C4-2B (cell line): Measurements from ENCODE around the gene FCRLA.

Experiments
- H3K27ac ChIP-seq: fragments of 450-650 bp; 2 replicates; pipeline ENCODE4 v1.5.1; 2017
- ZFX ChIP-seq: fragments of 450-650 bp; IDR thresholded peaks from 2 replicates; pipeline ENCODE4 v1.6.1; 2017
- TF ChIP-seq, protein P1 (sequence below): fragments of 450-650 bp; conservative IDR thresholded peaks from 2 replicates; pipeline ENCODE4 v1.5.1; 2017; ENCODE audit warnings: mild to moderate bottlenecking

FCRLA gene

DNA sequence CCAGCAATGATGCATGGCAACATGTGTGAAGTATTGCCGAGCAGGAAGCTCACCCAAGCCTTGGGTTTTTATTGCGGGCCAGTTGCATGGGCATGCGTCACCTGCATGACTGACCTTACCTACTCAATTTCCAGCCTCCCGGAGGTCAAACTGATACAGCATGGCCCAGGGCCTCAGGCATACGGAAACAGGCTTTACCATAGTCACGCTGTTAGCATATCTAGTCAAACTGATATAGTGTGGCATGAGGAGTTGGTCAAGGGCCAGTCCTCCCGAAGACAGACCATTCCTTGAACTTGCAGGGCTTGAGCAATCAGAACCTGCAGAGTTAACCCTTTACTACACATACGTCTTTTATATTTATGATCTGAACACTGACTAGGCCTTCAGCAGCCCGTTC, 36.2 kb downstream of the FCRLA start:
- H3K27ac ChIP-seq, result no peak overlapping the region
- TF ChIP-seq, protein P1, sequence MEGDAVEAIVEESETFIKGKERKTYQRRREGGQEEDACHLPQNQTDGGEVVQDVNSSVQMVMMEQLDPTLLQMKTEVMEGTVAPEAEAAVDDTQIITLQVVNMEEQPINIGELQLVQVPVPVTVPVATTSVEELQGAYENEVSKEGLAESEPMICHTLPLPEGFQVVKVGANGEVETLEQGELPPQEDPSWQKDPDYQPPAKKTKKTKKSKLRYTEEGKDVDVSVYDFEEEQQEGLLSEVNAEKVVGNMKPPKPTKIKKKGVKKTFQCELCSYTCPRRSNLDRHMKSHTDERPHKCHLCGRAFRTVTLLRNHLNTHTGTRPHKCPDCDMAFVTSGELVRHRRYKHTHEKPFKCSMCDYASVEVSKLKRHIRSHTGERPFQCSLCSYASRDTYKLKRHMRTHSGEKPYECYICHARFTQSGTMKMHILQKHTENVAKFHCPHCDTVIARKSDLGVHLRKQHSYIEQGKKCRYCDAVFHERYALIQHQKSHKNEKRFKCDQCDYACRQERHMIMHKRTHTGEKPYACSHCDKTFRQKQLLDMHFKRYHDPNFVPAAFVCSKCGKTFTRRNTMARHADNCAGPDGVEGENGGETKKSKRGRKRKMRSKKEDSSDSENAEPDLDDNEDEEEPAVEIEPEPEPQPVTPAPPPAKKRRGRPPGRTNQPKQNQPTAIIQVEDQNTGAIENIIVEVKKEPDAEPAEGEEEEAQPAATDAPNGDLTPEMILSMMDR, result no peak
- TF ChIP-seq ZFX, result no peak

DNA sequence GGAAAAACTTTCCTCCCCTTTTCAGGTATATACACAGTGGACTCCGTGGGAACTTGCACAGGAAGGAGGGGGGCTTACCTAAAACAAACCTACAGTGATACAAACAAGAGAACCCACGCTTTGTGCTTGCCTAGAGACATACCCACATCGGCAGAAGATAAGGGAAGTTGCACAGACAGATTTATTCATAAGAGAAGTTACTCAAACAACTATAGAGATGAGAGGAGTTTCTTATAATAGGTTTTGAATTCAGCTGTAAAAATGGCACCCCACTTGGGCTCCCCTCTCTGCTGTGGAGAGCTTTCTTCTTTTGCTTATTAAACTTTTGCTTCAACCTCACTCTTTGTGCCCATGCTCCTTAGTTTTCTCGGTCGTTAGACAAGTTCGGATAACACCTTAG, 40.8 kb downstream of the FCRLA start:
- no peak overlapping the region for H3K27ac ChIP-seq

DNA sequence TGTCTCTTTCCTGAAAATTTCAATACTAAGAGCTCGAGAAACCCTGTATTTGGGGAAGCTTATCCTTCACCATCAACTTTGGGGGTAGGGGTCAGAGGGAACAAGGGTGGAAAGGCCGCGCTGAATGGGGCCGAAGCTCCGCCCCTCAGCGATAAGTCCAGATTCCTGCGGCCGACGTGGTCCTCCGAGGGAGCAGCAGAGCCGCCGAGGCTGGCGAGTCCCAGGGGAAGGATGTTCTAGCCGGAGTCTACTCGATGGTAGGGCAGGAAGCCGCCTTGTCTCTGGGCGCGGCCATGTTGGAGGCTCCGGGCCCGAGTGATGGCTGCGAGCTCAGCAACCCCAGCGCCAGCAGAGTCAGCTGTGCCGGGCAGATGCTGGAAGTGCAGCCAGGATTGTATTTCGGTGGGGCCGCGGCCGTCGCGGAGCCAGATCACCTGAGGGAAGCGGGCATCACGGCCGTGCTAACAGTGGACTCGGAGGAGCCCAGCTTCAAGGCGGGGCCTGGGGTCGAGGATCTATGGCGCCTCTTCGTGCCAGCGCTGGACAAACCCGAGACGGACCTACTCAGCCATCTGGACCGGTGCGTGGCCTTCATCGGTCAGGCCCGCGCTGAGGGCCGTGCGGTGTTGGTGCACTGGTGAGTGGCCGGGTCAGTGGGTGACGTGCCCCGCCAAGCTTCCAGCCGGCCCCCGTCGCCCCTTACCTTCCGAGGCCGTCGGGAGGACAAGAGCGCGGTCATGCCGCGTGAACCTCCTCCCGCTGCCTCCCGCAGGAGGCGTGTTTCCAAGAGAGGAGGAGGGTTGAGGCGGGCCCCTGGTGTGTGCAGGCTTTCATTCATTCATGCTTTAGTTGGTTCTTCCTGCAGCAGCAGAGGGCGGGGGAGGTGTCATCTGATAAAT, 42.7 kb downstream of the FCRLA start, which contains the start of gene DUSP12:
Gene DUSP12 (plus strand): TSS at position 278 of the 899 bp plus-strand sequence. CDS start 16 bp downstream, at position 294.
- peak; percentile 93 for TF ChIP-seq ZFX
- TF ChIP-seq, protein P1, result peak; percentile 49
- peak within 1 kb of the TSS; percentile 95 for H3K27ac ChIP-seq

More for the DNA sequence above, 40.8 kb downstream of the FCRLA start:
- TF ChIP-seq ZFX, result no peak
- TF ChIP-seq, protein P1, result no peak

DNA sequence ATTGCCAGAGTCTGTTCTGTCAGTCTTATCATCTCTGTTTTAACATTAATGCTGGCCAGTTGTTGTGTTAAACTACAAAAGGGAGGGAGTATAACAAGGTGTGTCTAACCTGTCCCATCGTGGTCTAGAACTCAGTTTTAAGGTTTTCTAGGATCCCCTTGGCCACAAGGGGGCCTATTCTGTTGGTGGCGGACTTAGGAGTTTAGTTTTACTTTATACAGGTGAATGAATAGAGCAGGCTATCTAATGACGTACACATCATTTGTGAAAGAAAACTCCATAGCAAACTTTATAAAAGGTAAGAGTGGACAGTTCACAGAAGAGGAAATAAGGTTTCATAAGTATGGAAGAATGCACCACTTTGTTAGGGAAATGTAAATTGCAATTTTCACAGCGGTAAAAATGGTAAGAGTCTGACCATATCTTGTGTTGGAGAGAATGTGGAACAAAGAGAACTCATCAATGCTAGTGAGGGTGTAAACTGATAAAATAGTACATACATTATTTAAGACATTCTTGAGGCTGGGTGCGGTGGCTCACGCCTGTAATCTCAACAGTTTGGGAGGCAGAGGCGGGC, 56.6 kb downstream of the FCRLA start:
- no peak for TF ChIP-seq ZFX
- TF ChIP-seq, protein P1, result peak; percentile 86
- no peak overlapping the region for H3K27ac ChIP-seq
